Brain microvascular endothelial cell (primary cell): Measurements from ENCODE around the gene PLOD3.

ENCODE experiments used
- DNase-seq: peaks from one replicate; pipeline ENCODE4 v3.0.0-alpha.2; 2020
- H3K27ac ChIP-seq: fragments of 250-450 bp; sonication (Bioruptor Pico); 2 replicates; pipeline ENCODE4 v1.5.1; 2020; ENCODE audit warnings: mild to moderate bottlenecking, moderate library complexity
- H3K27me3 ChIP-seq: fragments of 250-450 bp; sonication (Bioruptor Pico); replicated peaks from 2 replicates; pipeline ENCODE4 v1.5.1; 2020; ENCODE audit warnings: mild to moderate bottlenecking
- H3K36me3 ChIP-seq: fragments of 250-450 bp; sonication (Bioruptor Pico); replicated peaks from 2 replicates; pipeline ENCODE4 v1.5.1; 2020; ENCODE audit warnings: mild to moderate bottlenecking
- H3K4me3 ChIP-seq: 2 replicates; pipeline ENCODE4 v1.5.1; 2011; ENCODE audit warnings: low read depth, mild to moderate bottlenecking, control low read depth, low read length, moderate library complexity
- CTCF ChIP-seq: IDR thresholded peaks from 2 replicates; pipeline ENCODE4 v1.5.1; 2011; ENCODE audit warnings: low read depth, mild to moderate bottlenecking, moderate library complexity, low read length, control low read depth, inconsistent platforms; ENCODE audit errors: missing control alignments
- in situ Hi-C: cut with HindIII; loops from 2 replicates; pipeline ENCODE4 v1.10.0; 2017; ENCODE audit warnings: low sequenced_read_pairs, low pct_ligation_motif_present

Gene PLOD3

GRCh38 chr7:101226721-101227120 is 9.3 kb upstream of the PLOD3 start:
- Histone ChIP-seq H3K4me3 (no peak overlapping the region), H3K36me3 (peaks cover 46% of the 10 kb centered on the region), H3K27me3 (no peaks in the 10 kb centered on the region), H3K27ac (no peak overlapping the region)
- in situ Hi-C loops = no loop called here
- DNase-seq = no peak
- TF ChIP-seq CTCF = no peak

- H3K36me3 ChIP-seq = peaks cover 46% of the 10 kb centered on the region
- in situ Hi-C loops = no loop called here
- no peak for DNase-seq
- H3K27ac ChIP-seq = no peak overlapping the region
- no peaks in the 10 kb centered on the region for H3K27me3 ChIP-seq
- no peak for TF ChIP-seq CTCF
- H3K4me3 ChIP-seq = no peak overlapping the region
Measured at GRCh38 chr7:101225650-101226049, 8.3 kb upstream of the PLOD3 start.

GRCh38 chr7:101223528-101223927 is 6.1 kb upstream of the PLOD3 start:
- no peak for TF ChIP-seq CTCF
- Histone ChIP-seq H3K36me3 (peaks cover 39% of the 10 kb centered on the region), H3K27ac (no peak overlapping the region), H3K4me3 (no peak overlapping the region), H3K27me3 (no peaks in the 10 kb centered on the region)
- DNase-seq = no peak
- in situ Hi-C loops = no loop called here

GRCh38 chr7:101222275-101222830 is 5.0 kb upstream of the PLOD3 start:
- no peaks in the 10 kb centered on the region for H3K27me3 ChIP-seq
- H3K27ac ChIP-seq = no peak overlapping the region
- H3K36me3 ChIP-seq = peaks cover 33% of the 10 kb centered on the region
- no peak overlapping the region for H3K4me3 ChIP-seq
- no peak for TF ChIP-seq CTCF
- no peak for DNase-seq
- in situ Hi-C loops = no loop called here

- DNase-seq = no peak
- no peak for TF ChIP-seq CTCF
- H3K4me3 ChIP-seq = no peak overlapping the region
- no peaks in the 10 kb centered on the region for H3K27me3 ChIP-seq
- peaks cover 28% of the 10 kb centered on the region for H3K36me3 ChIP-seq
- no peak overlapping the region for H3K27ac ChIP-seq
- in situ Hi-C loops = no loop called here
Measured at GRCh38 chr7:101220295-101220694, 2.9 kb upstream of the PLOD3 start.
